Daoy (cell line): ENCODE results near the gene PPFIBP1. TPM values are rescaled to one million over a fixed set of nuclear protein-coding genes. Genes with fewer than 3 reads are reported as not detected.
"Not testable (repeated sequence)": the region's sequence is repeated elsewhere in the genome, so short reads cannot be mapped to it uniquely, and the experiment has no call there.

ENCODE experiments used
- DNase-seq: peaks from one replicate; pipeline ENCODE4 v3.0.0-alpha.2; 2015; ENCODE audit warnings: low read depth
- total RNA-seq: library from RNA; depleted of rRNA; stranded (reverse); fragments of >200 nt; shearing (Covaris generic); gene quantifications from 2 replicates; pipeline ENCODE4 v1.2.3, GENCODE V29; 2014

Gene PPFIBP1
- total RNA-seq, 1 experiment from 2014 or later = 77.7 TPM

GRCh38 chr12:27566159-27566558 lies 42.2 kb downstream of the PPFIBP1 start:
- no peak for DNase-seq

GRCh38 chr12:27566626-27567025 lies 42.6 kb downstream of the PPFIBP1 start:
- DNase-seq = no peak

GRCh38 chr12:27571463-27571862 lies 47.5 kb downstream of the PPFIBP1 start:
- peak; percentile 87 for DNase-seq

- no peak for DNase-seq
Measured at GRCh38 chr12:27572486-27573255, 48.7 kb downstream of the PPFIBP1 start.

- DNase-seq = peak; percentile 95
Measured at GRCh38 chr12:27573972-27574371, 50.0 kb downstream of the PPFIBP1 start.

- no peak for DNase-seq
Measured at GRCh38 chr12:27575090-27575761, 51.2 kb downstream of the PPFIBP1 start.

GRCh38 chr12:27575762-27576118 lies 51.7 kb downstream of the PPFIBP1 start:
- no peak for DNase-seq

GRCh38 chr12:27576667-27577347 lies 52.8 kb downstream of the PPFIBP1 start:
- no peak for DNase-seq

GRCh38 chr12:27577688-27578087 lies 53.7 kb downstream of the PPFIBP1 start:
- DNase-seq = no peak

- DNase-seq = no peak
Measured at GRCh38 chr12:27578689-27579372, 54.8 kb downstream of the PPFIBP1 start.

- DNase-seq = no peak
Measured at GRCh38 chr12:27580561-27581330, 56.7 kb downstream of the PPFIBP1 start.

GRCh38 chr12:27581331-27581671 lies 57.3 kb downstream of the PPFIBP1 start:
- not testable (repeated sequence) for DNase-seq

GRCh38 chr12:27581833-27582232 lies 57.8 kb downstream of the PPFIBP1 start:
- not testable (repeated sequence) for DNase-seq

GRCh38 chr12:27582445-27582844 lies 58.4 kb downstream of the PPFIBP1 start:
- not testable (repeated sequence) for DNase-seq

GRCh38 chr12:27583057-27583797 lies 59.2 kb downstream of the PPFIBP1 start:
- DNase-seq = no peak

GRCh38 chr12:27583981-27584380 lies 60.0 kb downstream of the PPFIBP1 start:
- DNase-seq = no peak

GRCh38 chr12:27585739-27586265 lies 61.8 kb downstream of the PPFIBP1 start:
- no peak for DNase-seq

- DNase-seq = not testable (repeated sequence)
Measured at GRCh38 chr12:27588075-27588730, 64.2 kb downstream of the PPFIBP1 start.

- no peak for DNase-seq
Measured at GRCh38 chr12:27588776-27589175, 64.8 kb downstream of the PPFIBP1 start.

- DNase-seq = no peak
Measured at GRCh38 chr12:27589419-27589818, 65.4 kb downstream of the PPFIBP1 start.
